Hair follicular keratinocyte (primary cell): Measurements from ENCODE around the gene VSIG10L. TPM values are rescaled to one million over a fixed set of nuclear protein-coding genes. Genes with fewer than 3 reads are reported as not detected.

Source experiments
- total RNA-seq: library from RNA; depleted of rRNA; stranded (reverse); fragments of >200 nt; gene quantifications from 2 replicates; pipeline ENCODE4 v1.2.3, GENCODE V29; 2015

Gene VSIG10L
- total RNA-seq, result 0.08 and 0.62 TPM in 2 replicates

GRCh38 chr19:51341976-51342580 is at the start of gene VSIG10L:
Gene VSIG10L, minus strand, starts transcription at chr19:51342139. Its CDS starts 15 bp downstream, at chr19:51342124.

GRCh38 chr19:51387924-51388389 is 46.0 kb upstream of the VSIG10L start, which contains the start of gene LIM2:
Gene LIM2, minus strand, starts transcription at chr19:51387974. Its CDS starts 531 bp downstream, at chr19:51387443.

DNA sequence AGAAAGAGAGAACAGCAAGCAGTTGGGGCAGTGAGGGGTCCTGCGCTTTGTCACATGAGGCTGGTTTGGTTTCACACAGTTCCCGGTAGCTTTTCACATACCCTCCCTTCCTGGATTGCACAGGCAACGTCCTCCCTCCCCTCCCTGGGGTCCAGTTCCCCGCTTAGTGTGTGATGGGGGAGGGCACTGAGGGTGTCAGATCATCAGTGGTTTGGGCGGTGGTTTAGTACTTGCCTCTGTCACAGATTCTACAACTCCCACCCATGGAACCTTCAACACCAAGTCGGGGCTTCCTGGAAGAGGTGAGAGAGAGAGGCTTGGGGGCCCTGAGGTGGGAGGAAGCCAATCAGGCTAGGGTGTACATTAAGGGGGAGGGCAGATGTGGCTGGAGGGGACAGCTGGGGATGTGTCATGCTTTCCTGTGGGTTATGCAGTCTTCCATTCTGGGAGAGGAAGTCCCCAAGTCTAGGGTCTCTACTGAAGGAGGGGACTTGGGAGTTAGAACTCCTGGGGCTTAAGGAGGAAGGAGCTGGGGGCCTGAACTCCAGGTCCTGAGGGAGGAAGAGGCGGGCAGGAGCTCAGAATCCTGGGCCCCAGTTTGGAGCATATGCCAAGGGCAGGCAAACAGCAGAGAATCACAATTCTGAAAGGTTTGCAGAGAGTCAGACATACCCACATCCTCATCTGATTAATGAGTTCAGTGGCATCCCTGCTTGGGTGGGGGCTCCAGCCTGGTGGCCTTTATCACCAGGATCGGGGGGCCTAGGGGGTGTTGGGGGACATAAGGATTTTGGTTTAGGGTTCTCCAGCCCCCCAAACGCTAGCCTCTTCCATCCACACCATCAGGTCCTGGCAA is 30.9 kb upstream of the VSIG10L start, which contains the start of gene NKG7:
Gene NKG7 (minus strand): TSS at position 6 of the 856 bp plus-strand sequence. CDS start 119 bp downstream, outside the sequence.

GRCh38 chr19:51368366-51369282 is 26.7 kb upstream of the VSIG10L start, which contains the start of gene CLDND2:
Gene CLDND2, minus strand, starts transcription at chr19:51369003. Its CDS starts 426 bp downstream, at chr19:51368577.

GRCh38 chr19:51365965-51366388 is 24.0 kb upstream of the VSIG10L start, which contains the start of gene ETFB:
Gene ETFB, minus strand, starts transcription at chr19:51366388. Its CDS starts 62 bp downstream, at chr19:51366326.

DNA sequence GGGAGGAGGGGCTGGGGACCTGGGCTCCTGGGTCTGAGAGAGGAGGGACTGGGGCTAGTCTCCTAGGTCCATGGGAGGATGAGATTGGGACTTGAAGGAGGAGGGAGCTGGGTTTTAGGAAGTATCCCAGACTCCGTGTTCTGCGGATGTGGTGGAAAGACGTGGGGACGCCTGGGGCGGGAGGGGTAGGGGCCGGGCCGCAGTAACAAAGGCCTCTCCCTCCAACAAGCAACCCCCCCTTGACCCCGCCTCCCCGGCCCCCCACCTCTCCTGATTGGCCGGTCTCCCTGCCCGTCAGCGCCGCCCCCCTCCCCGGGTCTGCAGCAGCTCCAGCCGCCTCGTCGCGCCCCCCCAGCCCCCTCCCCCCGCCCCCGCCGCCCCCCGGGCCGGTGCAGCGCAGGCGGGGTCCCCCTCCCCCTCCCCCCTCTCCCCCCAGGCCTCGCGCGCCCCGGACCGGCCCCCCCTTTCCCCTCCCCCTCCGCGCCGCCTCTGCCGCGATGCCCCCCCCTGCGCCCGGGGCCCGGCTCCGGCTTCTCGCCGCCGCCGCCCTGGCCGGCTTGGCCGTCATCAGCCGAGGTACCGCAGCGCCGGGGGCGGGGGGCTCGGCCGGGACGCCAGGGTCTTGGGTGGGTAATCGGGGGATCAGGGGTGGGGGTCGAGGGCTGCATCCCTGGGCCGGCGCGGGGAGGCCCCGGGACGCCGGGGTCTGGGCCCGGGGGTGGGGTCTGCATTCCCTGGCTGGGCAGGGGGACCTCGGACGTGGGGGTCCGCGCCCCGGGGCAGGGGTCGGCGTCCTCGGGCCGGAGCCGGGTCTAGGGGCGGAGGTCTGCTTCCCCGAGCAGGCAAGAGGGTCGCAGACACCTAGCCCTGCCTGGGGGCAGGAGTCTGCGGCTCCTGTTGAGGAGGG is 30.3 kb downstream of the VSIG10L start, which contains the start of gene IGLON5:
Gene IGLON5 (plus strand): TSS at position 294 of the 907 bp plus-strand sequence. CDS start 204 bp downstream, at position 498.

Other genes with a start within 250 kb of the VSIG10L start
- 23.4 and 24.4 TPM in 2 replicates for gene CTU1, start 233.7 kb downstream of the VSIG10L start, total RNA-seq
- not detected in 2 replicates for gene SIGLEC9, start 217.2 kb downstream of the VSIG10L start, total RNA-seq
- not detected in 2 replicates for gene SIGLEC7, start 199.8 kb downstream of the VSIG10L start, total RNA-seq
- not detected in 2 replicates for gene CD33, start 117.1 kb downstream of the VSIG10L start, total RNA-seq
- gene SIGLECL1, start 91.1 kb downstream of the VSIG10L start, total RNA-seq, result not detected in 2 replicates
- gene IGLON5, start 30.5 kb downstream of the VSIG10L start, total RNA-seq, result not detected in 2 replicates
- gene ETFB, start 24.2 kb upstream of the VSIG10L start, total RNA-seq, result 81.5 and 103 TPM in 2 replicates
- not detected in 2 replicates for gene CLDND2, start 26.9 kb upstream of the VSIG10L start, total RNA-seq
- not detected in 2 replicates for gene NKG7, start 30.5 kb upstream of the VSIG10L start, total RNA-seq
- gene LIM2, start 45.8 kb upstream of the VSIG10L start, total RNA-seq, result not detected in 2 replicates
- not detected in 2 replicates for gene C19orf84, start 48.5 kb upstream of the VSIG10L start, total RNA-seq
- not detected in 2 replicates for gene SIGLEC10, start 75.5 kb upstream of the VSIG10L start, total RNA-seq
- not detected in 2 replicates for gene SIGLEC8, start 116.3 kb upstream of the VSIG10L start, total RNA-seq
- gene CEACAM18, start 136.4 kb upstream of the VSIG10L start, total RNA-seq, result not detected in 2 replicates
- not detected in 2 replicates for gene SIGLEC12, start 159.7 kb upstream of the VSIG10L start, total RNA-seq
- gene SIGLEC6, start 189.5 kb upstream of the VSIG10L start, total RNA-seq, result not detected in 2 replicates
- 2.4 and 4.8 TPM in 2 replicates for gene ZNF175, start 229.1 kb upstream of the VSIG10L start, total RNA-seq